GM12878 (cell line): ENCODE results near the gene MSI2. TPM values are rescaled to one million over a fixed set of nuclear protein-coding genes. Genes with fewer than 3 reads are reported as not detected.

ENCODE experiments used
- ATAC-seq: fragments of 200-7000 bp; cut with Tn5 transposase; 3 replicates; pipeline ENCODE4 v1.9.1; 2020; ENCODE audit warnings: mild to moderate bottlenecking, moderate library complexity
- BruUV-seq: library from RNA; stranded (reverse); fragments of 400-500 nt; replicated peaks from 2 replicates; lab custom pipeline; 2021; lab: Mats Ljungman, UMichigan
- CTCF ChIA-PET: fragments of 300-600 bp; sonication (Branson Sonifier 250); formaldehyde crosslinking; extraction: SDS; loops from one replicate; lab custom pipeline; 2021; ENCODE audit warnings: inconsistent platforms; lab: Yijun Ruan, JAX
- POLR2A ChIA-PET: fragments of 350-600 bp; formaldehyde crosslinking; extraction: SDS; loops from one replicate; lab custom pipeline; 2021; ENCODE audit warnings: inconsistent platforms; lab: Charles Lee
- RAD21 ChIA-PET: fragments of 300-600 bp; sonication (Branson Sonifier 250); formaldehyde crosslinking; loops from one replicate; lab custom pipeline; 2023; ENCODE audit warnings: antibody characterized with exemption; ENCODE audit not compliant: unreplicated experiment; lab: Charles Lee
- SMC1A ChIA-PET: fragments of 300-600 bp; sonication (Branson Sonifier 250); formaldehyde crosslinking; loops from one replicate; lab custom pipeline; 2023; ENCODE audit not compliant: unreplicated experiment, uncharacterized antibody; lab: Charles Lee
- DNase-seq: peaks from one replicate; pipeline ENCODE4 v3.0.0-alpha.2; 2011; ENCODE audit warnings: low read depth, low spot score
- FAIRE-seq: peaks from 3 replicates; lab custom pipeline; 2011; peaks lifted over from hg19 to GRCh38; lab: Jason Lieb, UNC
- H2AFZ ChIP-seq: 2 replicates; pipeline ENCODE4 v1.6.0; 2011; ENCODE audit warnings: low read depth, low read length, control low read depth; ENCODE audit not compliant: control insufficient read depth
- H3K27ac ChIP-seq: 2 replicates; pipeline ENCODE4 v1.5.1; 2011; ENCODE audit warnings: control low read depth; ENCODE audit not compliant: control insufficient read depth, insufficient read depth
- H3K27me3 ChIP-seq, 2 experiments: replicated peaks in 1 of 2; 2 replicates each; pipeline versions ENCODE4 v1.6.0 to v1.6.1; 2011; ENCODE audit warnings: low read length in 1 of 2; ENCODE audit not compliant: control insufficient read depth in 2 of 2, insufficient read depth in 2 of 2
- H3K36me3 ChIP-seq, 2 experiments: 2 replicates each; pipeline ENCODE4 v1.5.1; 2011; ENCODE audit warnings: low read length in 1 of 2; ENCODE audit not compliant: control insufficient read depth in 2 of 2, insufficient read depth in 2 of 2
- H3K4me1 ChIP-seq: 2 replicates; pipeline ENCODE4 v1.6.1; 2011; ENCODE audit warnings: mild to moderate bottlenecking, low read length, moderate library complexity, mixed read lengths; ENCODE audit not compliant: control insufficient read depth, insufficient read depth
- H3K4me2 ChIP-seq: 2 replicates; pipeline ENCODE4 v1.6.0; 2011; ENCODE audit warnings: control low read depth; ENCODE audit not compliant: control insufficient read depth, insufficient read depth
- H3K4me3 ChIP-seq: fragments of 200-600 bp; sonication (generic); 2 replicates; pipeline ENCODE4 v1.5.1; 2016
- H3K79me2 ChIP-seq: 2 replicates; pipeline ENCODE4 v1.6.0; 2011; ENCODE audit warnings: low read length; ENCODE audit not compliant: control insufficient read depth, insufficient read depth
- H3K9ac ChIP-seq: 2 replicates; pipeline ENCODE4 v1.8.0; 2011; ENCODE audit warnings: low read length, control low read depth, mixed read lengths; ENCODE audit not compliant: control insufficient read depth, insufficient read depth
- H3K9me3 ChIP-seq: replicated peaks from 3 replicates; pipeline ENCODE4 v1.5.1; 2011; ENCODE audit warnings: mild to moderate bottlenecking, low read length; ENCODE audit not compliant: control insufficient read depth, insufficient read depth
- H4K20me1 ChIP-seq: 2 replicates; pipeline ENCODE4 v1.6.0; 2011; ENCODE audit not compliant: control insufficient read depth, insufficient read depth
- ASH2L ChIP-seq: fragments of 300-600, 200-600 bp; sonication (generic); IDR thresholded peaks from 2 replicates; pipeline ENCODE4 v1.6.1; 2017; ENCODE audit warnings: low read depth, mild to moderate bottlenecking, borderline replicate concordance
- ATF2 ChIP-seq: IDR thresholded peaks from 2 replicates; pipeline ENCODE4 v1.6.1; 2012; ENCODE audit warnings: low read length, inconsistent platforms
- ETV6 ChIP-seq, 2 experiments: fragments of 450-650 bp in 1 of 2; IDR thresholded peaks in 1 of 2; conservative IDR thresholded peaks in 1 of 2; 2 replicates each; pipeline ENCODE4 v1.6.1; 2014; ENCODE audit warnings: antibody characterized with exemption in 1 of 2, borderline replicate concordance in 1 of 2, low read depth in 1 of 2, mild to moderate bottlenecking in 1 of 2, moderate library complexity in 1 of 2
- POU2F2 ChIP-seq: IDR thresholded peaks from 3 replicates; pipeline ENCODE4 v1.6.1; 2011; ENCODE audit warnings: low read depth, mild to moderate bottlenecking, low read length, borderline replicate concordance
- SIX5 ChIP-seq: IDR thresholded peaks from 2 replicates; pipeline ENCODE4 v1.6.1; 2011; ENCODE audit warnings: mild to moderate bottlenecking, low read depth, low read length, moderate library complexity; ENCODE audit not compliant: severe bottlenecking
- SKIL ChIP-seq: fragments of 450-650 bp; IDR thresholded peaks from 2 replicates; pipeline ENCODE4 v1.6.1; 2017; ENCODE audit warnings: mild to moderate bottlenecking, low read depth, inconsistent platforms; ENCODE audit not compliant: poor library complexity, severe bottlenecking
- WGBS: methylation state at CpG from one replicate; pipeline ENCODE4 v1.1.6; 2016; ENCODE audit warnings: low lambda C conversion rate; ENCODE audit not compliant: insufficient replicate concordance, insufficient coverage; ENCODE audit errors: missing lambda C conversion rate; 5-methylcytosine and 5-hydroxymethylcytosine counted together
- in situ Hi-C: fragments of 300-500 bp; cut with MboI; formaldehyde crosslinking; loops from 9 replicates; pipeline ENCODE4 v1.14.3; 2018; ENCODE audit warnings: mixed read lengths
- intact Hi-C: fragments of 100-400 bp; cut with micrococcal nuclease; formaldehyde crosslinking; loops from one replicate; pipeline ENCODE4 v1.14.2; 2022; ENCODE audit not compliant: unreplicated experiment
- polyA plus RNA-seq, 11 experiments: library from polyadenylated mRNA; depleted of rRNA in 4 of 11; unstranded in 6 of 11; stranded (reverse) in 5 of 11; fragments of >200 nt; fragmentation: Nextera tagmentation in 4 of 11; fragmentation: Illumina TruSeq in 1 of 11; extraction: Ambion mirVana in 4 of 11; extraction: Trizol in 1 of 11; gene quantifications; 1 replicate in 1 of 11; 2 replicates in 10 of 11; pipeline versions ENCODE4 v1.2.1 to v1.2.3, GENCODE V29; 2011 to 2016; ENCODE audit warnings: inconsistent platforms in 2 of 11, missing spikeins in 2 of 11, low read depth in 1 of 11
- total RNA-seq, 4 experiments: library from RNA; depleted of rRNA in 3 of 4; stranded (reverse); fragments of >200 nt in 3 of 4; fragmentation: Illumina TruSeq in 1 of 4; extraction: Trizol in 1 of 4; gene quantifications; 2 replicates each; pipeline versions ENCODE4 v1.2.1 to v1.2.3, GENCODE V29; 2013 to 2021

MSI2 gene
- total and polyA plus RNA-seq, 10 of the 15 experiments (the other 5 are each of a cell fraction or from before 2014, with no cell fraction given), result 6.1 to 76.1 (median 42.0) TPM

- peaks cover 48% of the 10 kb centered on the region for H3K4me1 ChIP-seq
- TF ChIP-seq SIX5 (no peak), ATF2 (no peak), ETV6 (conservative IDR thresholded peaks at IDR 0.05 in 1 of 2, IDR thresholded peaks at IDR 0.05 in 1 of 2; ENCODE audit: borderline replicate concordance in 1 of 2, low read depth in 1 of 2) (no peak), SKIL (no peak), POU2F2 (no peak), ASH2L (no peak)
- FAIRE-seq, result no peak
- in situ Hi-C loops (no loop called here), intact Hi-C loops (loop anchor here (5.0 kb wide), 1 partner anchor 66 kb away; no protein-coding TSS in a partner anchor)
- no peaks in the 10 kb centered on the region for H4K20me1 ChIP-seq
- ChIA-PET SMC1A (interaction anchor here (1.0 to 3.7 kb wide), 3 partner anchors 10 to 50 kb away, joined by 3 to 16 read pairs (median 7); no protein-coding TSS in a partner anchor), POLR2A (interaction anchor here (0.6 to 1.4 kb wide), 3 partner anchors 16 to 59 kb away, joined by 3 to 8 read pairs (median 3); no protein-coding TSS in a partner anchor), RAD21 (interaction anchor here (1.1 to 2.5 kb wide), 2 partner anchors 67 to 73 kb away, joined by 4 to 13 read pairs; no protein-coding TSS in a partner anchor), CTCF (interaction anchor here (0.8 to 2.3 kb wide), 3 partner anchors 8 to 285 kb away, joined by 3 to 9 read pairs (median 4); no protein-coding TSS in a partner anchor)
- H3K36me3 ChIP-seq, result peaks cover 11 to 15% of the 10 kb centered on the region in 2 experiments
- H3K9ac ChIP-seq, result no peak overlapping the region
- H3K4me2 ChIP-seq, result no peak overlapping the region
- H3K27ac ChIP-seq, result no peak overlapping the region
- H3K4me3 ChIP-seq, result no peak overlapping the region
- BruUV-seq, result no TSS peak
- no peak overlapping the region for H2AFZ ChIP-seq
- H3K79me2 ChIP-seq, result peaks cover 14% of the 10 kb centered on the region
- H3K27me3 ChIP-seq, result no peaks in the 10 kb centered on the region
- no peak for ATAC-seq
- WGBS, result 100% methylated on average over 7 of the region's 7 CpGs
- no peaks in the 10 kb centered on the region for H3K9me3 ChIP-seq
- DNase-seq, result no peak
Measured at GRCh38 chr17:57528058-57528451, 271.7 kb downstream of the MSI2 start.
